AML-193 (cell line): ENCODE data around the gene HIPK4.
"Not testable (repeated sequence)": the region's sequence is repeated elsewhere in the genome, so short reads cannot be mapped to it uniquely, and the experiment has no call there.

Experiments
- DNase-seq, 2 experiments: peaks; one replicate each; lab custom pipeline; 2025; lab: John Stamatoyannopoulos, UW

Gene HIPK4

DNA sequence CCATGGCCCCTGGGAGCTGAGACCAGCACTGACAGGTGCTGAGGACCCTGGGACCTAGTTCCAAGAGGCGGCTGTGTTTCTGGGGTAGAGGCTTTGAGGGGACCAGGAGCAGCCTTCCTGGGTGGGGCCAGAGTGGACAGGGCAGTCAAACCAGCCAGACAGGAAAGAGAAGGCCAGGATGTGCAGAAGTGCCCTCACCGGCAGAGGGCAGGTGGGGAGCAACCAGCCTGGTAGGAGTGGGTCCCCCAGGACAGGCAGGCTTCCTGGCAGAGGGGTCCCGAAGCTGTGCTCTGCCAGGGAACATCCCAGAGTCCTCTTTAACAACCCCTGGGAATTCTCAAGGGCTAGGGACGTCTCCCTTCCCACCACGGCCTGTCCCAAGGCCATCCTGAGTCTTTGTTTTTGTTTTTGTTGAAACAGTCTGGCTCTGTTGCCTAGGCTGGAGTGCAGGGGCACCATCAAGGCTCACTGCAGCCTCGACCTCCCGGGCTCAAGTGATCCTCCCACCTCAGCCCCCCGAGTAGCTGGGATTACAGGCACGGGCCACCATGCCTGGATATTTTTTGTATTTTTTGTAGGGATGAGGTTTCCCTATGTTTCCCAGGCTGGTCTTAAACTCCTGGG is 3.0 kb upstream of the HIPK4 start:
- no peak for DNase-seq

DNA sequence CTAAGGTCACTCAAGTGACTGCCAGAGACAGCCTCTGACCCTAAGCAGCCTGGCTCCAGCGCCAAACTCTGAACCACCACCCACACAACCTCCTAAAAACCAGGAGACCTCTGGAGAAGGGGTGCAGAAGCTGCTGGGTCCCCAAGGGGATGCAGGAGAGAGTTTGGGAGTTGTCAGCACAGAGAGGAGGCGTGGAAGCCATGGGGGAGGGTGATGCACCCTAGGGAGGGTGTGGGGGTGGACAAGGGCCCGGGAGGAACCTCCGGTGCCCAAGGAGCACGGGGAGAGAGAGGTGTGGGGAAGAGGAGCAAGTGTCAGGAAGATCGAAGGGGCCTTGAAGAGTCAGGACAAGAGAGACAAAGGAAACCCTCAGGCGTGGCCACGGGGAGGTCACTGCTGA is 2.1 kb upstream of the HIPK4 start:
- DNase-seq: no peak

DNA sequence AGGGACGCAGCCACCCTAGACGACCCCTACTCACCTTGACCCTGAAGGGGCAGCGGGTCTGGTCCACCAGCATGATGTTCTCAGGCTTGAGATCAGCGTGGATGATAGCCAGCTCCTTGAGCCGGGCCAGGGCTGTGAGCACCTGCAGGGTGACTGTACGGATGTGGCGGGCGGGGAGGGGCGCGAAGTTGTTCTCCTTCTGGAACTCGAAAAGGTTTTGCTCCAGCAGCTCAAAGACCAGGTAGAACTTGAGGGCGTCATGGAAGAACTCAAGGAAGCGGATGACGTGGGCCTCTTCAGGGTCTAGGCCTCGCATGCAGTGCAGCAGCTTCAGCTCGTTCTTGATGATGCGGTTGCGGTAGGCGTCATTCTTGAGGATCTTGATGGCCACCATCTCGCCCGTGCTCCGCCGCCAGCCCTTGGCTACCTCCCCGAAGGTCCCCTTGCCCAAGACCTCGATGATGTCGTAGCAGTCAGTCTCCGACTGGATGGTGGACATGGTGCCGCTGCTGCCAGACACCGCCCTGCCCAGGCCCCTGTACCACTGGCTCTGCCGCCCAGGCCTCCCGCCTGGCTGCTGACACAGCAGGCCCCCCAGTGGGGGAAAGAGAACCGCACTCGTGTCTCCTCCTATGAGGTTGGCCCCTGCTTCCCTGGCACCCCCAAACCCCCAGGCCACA is 437 bp downstream of the HIPK4 start:
- no peak for DNase-seq

DNA sequence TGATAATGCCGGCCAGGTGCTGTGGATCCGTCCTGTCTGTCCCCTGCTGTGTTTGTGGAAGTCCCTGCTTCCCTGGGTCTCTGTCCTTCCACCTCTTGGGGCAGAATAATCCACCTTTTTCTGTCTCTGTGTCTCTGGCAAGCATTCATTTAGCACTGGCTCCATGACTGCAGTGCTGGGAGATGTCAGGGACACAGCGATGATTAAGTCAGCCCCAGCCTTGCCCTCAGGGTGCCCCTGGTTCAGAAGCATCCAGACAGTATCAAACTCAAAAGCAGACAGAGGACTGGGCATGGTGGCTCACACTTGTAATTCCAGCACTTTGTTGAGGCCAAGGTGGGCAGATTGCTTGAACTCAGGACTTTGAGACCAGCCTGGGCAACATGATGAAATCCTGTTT is 1.5 kb downstream of the HIPK4 start:
- DNase-seq: no peak

DNA sequence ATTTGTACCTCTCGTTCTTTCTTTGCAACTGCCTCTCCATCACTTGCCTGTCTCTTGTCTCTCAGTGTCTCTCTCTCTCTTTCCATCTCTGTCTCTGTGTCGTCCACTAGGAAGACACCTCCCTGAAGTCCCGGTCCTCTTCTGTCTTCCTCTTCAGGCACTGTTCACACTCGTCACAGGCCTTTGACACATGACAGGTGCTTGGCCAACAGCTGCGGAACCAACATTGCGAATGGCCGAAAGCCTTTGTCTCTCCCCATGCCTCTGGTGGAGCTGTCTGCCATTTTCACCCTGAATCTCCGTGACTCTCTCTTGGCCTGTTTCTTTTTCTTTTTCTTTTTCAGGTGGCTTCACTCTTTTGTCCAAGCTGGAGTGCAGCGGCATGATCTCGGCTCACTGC is 2.8 kb downstream of the HIPK4 start:
- no peak for DNase-seq

DNA sequence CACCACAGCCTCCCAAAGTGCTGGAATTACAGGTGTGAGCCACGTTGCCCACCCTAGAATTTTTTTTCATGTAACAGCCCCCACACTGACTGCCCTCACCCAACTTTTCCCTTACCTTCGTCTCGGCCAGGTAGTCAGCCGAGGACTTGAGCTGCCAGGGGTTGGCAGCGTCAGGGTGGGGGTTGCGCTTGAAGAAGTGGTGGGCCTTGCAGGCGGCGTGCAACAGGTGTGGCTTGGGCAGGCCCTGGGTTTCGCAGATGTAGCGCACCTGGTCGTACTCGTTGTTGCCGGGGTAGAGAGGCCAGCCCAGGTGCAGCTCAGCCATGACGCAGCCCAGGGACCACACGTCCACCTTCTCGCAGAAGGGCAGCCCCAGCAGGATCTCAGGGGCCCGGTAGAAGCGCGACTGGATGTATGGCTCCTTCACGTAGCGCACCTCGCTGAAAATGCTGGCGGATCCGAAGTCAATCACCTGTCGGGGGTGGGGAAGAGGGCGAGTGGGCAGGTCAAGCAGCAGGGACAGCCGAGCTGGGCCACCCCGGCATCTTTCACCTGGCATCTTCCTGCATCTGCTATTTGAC is 6.2 kb downstream of the HIPK4 start:
- DNase-seq: no peak

DNA sequence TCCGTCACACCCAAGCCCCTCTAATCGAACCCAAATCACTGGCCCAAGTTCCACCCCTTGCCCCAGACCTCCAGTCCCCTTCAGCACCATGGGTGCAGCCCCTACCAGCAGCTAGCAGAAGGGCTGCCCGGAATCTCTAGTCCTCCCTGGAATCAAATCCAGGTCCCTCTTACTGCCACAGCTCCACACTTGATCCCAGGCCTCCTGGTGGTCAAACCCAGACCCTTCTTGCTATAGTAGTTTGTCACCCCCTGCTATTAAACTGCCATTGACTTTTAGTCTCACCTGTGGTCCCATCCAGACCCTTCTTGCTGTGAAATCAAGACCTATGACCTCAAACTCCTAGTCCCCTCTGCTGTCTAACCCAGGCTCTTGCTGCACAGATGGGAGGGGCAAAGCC is 8.7 kb downstream of the HIPK4 start:
- DNase-seq: no peak

DNA sequence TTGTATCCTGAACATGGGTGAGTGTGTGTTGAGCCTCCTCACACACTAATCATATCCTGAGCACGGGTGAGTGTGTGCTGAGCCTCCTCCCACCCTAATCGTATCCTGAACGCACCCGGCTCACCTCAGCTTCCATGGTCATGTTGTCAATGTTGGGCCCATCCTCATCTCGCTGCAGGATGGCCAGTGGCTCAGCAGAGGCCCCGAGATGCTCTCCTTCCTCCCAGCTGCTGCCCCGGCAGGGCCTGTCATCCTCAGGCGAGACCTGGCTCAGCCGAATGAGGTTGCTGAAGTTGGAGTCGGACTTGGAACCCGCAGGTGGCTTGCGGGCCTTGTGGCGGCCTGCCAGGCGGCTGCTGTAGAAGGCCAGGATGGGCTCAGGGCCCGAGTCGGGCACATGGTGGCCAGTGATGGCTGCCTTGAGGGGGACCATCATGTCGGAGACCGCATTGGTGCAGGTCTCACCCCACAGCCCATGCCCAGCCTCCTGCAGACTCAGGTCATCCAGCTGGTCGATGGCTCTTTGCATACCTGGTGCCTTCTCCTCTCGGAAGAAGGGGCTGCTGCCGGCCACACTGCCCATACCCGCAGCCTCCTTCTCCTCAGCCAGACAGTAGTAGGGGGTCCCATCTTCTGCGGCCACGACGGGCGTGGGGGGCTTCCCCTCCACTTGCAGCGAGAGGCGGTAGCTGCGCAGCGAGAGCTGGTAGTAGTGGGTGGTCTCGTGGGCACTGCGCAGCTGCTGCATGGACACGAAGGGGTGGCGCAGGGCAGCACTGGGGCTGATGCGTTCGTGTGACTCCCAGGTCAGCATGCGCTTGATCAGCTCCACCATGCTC is 9.6 kb downstream of the HIPK4 start:
- DNase-seq: no peak

DNA sequence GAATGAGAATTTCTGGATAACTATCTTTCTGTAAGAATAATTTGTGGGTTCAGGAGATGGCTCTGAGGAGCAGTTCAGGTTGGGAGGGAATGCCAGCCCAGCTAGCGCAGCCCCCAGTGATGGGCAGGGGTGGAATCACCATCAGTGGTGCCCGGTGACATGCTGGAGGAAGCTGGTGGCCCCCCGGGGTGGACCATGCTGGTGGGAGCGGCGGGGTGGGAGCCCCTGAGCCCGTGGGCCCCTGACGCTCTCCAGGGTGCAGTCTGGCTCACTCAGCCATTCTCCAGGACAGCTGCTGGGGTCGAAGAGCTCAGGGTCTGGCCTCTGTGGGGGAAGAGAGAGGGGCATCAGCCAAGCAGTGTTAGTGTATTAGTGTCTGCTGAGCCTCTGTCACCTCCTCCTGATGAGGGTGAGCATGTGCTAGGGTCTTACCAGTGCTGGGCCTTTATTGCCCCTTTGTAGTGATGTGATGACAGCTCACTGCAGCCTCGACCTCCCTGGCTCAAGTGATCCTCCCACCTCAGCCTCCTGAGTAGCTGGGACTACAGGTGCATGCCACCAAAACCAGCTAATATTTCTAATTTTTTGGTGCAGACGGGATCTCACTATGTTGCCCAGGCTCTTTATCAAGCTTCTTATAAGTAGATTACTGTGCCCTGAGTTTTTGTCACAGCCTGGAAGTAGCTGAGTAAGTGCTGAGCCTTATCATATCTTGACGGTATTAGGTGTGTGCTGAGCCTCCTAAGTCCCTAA is 10.4 kb downstream of the HIPK4 start:
- DNase-seq: no peak

DNA sequence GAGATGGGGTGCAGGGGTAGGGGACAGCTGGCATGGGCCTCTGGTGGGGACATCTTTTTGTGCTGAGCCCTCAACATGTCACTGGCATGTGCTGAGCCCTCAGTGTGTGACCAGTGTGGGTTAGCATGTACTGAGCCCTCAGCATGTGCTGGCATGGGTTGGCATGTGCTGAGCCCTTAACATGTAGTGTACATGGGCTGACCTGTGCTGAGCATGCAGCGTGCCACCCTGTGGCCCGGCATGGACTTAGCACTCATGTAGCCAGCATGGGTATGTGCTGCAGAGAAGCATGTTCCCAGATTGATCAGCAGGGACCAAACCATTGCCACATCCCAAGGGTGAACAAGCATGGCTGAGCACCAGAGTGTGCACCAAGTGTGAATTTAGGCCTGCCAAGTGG is 11.5 kb downstream of the HIPK4 start:
- DNase-seq: no peak

DNA sequence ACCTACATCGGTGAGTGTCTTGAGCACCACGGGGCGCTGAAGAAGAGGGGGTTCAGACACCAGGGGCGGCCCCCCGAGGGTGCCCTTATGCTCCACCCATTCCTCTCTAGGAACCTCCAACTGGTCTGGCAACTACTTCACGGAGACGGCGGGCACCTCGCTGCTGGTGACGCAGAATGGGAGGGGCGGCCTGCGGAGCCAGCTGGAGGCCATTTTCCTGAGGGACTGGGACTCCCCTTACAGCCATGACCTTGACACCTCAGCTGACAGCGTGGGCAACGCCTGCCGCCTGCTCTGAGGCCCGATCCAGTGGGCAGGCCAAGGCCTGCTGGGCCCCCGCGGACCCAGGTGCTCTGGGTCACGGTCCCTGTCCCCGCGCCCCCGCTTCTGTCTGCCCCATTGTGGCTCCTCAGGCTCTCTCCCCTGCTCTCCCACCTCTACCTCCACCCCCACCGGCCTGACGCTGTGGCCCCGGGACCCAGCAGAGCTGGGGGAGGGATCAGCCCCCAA is 12.1 kb downstream of the HIPK4 start:
- DNase-seq: no peak

DNA sequence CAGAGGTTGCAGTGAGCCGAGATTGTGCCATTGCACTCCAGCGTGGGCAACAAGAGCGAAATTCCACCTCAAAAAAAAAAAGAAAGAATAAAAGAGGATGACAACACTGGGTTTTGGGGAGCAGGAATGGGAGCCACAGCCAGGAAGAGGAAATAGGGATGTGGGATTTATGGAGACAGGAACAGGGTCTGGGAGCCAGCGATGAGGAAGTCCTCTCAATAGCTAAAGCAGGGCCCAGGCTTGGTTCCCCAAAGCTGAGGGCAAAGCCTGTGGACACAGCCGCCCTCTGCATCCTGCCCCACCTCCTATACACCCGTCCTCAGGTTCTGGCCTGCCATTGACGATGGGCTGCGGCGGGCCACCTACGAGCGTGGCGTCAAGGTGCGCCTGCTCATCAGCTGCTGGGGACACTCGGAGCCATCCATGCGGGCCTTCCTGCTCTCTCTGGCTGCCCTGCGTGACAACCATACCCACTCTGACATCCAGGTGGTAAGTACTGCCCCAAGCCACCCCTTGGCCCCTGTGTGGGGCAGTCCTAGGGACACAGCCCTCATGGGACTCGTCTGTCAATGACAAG is 13.6 kb downstream of the HIPK4 start:
- no peak for DNase-seq

DNA sequence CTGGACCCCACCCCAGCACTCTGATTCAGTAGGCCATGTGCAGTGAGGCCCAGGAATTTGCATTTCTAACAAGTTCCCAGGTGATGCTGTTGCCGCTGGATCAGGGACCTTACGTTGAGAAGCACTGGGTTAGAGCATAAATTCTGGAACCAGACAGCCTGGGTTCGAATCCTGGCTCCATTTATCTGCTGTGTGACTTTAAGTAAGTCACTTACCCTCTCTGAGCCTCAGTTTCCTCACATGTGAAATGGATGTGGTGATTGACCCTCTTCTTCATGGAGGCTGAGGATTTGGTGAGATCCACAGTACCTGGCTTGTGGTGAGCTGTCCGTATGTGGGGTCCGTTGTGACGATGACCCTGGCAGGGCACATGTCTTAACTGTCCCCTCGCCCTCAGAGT is 15.9 kb downstream of the HIPK4 start:
- DNase-seq: no peak

DNA sequence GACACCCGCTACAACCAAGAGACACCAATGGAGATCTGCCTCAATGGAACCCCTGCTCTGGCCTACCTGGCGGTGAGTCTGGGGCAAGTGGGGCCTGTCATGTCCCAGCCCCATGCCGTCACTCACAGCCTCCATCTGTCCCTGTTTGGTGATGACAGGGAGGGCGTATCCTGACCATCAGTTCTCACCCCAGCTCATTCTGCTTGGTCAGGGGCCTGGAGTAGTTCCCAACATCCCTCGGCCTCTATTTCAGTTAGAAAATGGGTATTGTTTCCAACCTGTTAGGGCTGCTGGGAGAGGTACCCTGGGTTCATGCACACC is 18.2 kb downstream of the HIPK4 start:
- no peak for DNase-seq

DNA sequence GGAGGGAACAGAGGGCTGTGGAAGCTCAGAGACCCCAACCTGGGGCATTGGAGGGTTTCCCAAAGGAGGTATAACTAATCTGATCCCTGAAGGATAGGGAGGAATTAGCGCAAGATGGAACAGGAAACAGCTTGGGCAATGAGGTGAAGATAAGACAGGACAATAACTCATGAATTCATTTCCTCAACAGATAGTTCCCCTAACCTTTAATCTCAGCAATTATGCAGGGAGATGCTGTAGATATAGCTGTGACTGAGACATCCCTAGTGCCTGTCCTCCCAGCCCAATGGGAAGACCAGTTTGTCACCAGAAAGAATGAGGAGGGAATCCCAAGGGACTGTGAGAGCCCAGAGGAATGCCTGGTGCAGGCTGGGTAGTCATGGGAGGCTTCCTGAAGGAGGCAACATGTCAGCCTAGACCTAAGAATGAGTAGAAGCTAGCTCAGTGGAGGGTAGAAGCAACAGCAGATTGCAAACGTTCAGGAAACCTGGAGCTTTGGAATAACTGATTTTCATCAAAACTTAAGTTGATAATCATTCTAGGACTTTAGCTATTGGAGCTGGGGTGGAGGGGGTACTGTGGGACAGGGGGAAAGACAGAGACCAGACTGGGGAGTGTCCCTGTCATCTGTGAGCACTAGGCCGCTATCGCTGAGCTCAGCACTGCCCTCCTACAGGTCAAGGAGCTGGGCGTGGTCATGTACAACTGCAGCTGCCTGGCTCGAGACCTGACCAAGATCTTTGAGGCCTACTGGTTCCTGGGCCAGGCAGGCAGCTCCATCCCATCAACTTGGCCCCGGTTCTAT is 18.8 kb downstream of the HIPK4 start:
- no peak for DNase-seq

DNA sequence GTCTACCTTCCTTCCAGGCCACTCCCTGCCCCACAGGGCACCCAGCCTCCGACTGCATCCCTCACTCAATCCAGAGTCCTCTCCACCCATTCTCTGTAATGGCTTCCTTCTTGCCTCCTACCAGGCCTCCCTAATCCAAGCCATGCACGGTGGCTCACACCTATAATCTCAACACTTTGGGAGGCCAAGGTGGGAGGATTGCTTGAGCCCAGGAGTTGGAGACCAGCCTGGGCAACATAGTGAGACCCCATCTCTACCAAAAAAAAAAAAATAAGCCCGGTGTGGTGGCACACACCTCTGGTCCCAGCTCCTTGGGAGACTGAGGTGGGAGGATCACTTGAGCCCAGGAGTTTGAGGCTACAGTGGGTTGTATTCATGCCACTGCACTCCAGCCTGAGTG is 19.7 kb downstream of the HIPK4 start:
- DNase-seq: not testable (repeated sequence)

DNA sequence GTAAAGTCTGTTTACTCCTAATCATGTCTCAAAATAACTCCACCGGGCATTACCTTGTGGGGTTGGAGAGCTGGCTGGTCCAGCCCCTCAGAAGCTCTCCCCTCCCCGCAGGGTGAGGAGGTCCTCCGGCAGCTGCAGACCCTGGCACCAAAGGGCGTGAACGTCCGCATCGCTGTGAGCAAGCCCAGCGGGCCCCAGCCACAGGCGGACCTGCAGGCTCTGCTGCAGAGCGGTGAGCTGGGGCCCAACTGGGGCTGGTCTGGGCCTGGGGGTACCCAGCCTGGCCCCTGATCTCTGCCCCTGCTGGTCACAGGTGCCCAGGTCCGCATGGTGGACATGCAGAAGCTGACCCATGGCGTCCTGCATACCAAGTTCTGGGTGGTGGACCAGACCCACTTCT is 20.2 kb downstream of the HIPK4 start:
- no peak for DNase-seq

DNA sequence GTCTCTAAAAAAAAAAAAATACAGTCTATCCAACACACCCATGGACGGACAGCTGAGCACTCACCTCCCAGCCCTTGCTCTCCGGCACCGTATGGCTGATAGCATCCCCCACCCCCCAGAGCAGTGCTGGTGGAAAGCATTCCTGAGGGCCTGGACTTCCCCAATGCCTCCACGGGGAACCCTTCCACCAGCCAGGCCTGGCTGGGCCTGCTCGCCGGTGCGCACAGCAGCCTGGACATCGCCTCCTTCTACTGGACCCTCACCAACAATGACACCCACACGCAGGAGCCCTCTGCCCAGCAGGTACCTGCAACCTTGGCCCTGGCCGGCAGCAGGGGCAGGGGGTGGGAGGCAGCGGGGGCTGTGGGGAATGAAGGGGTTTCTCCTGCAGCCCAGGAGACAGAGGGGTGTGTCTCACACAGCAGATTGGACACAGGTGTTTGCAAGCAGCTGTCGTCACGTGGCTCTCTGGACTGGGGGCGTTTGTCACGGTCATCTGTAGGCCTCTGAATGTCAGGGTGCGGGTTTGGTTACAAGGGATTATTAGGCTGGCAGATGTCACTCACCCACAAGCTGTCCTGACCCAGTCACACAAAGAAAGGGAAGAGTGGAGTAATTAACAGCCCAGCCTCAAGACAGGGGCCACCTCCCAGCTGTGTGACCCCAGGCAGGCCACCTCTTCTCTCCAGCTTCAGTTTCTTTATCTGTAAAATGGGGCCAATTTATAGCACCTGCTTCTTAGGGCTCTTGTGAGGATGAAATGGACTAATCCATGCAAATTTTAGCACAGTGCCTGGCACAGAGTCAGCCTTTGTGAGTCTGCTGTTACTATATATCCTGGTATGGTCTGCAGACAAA is 22.2 kb downstream of the HIPK4 start:
- DNase-seq: no peak

DNA sequence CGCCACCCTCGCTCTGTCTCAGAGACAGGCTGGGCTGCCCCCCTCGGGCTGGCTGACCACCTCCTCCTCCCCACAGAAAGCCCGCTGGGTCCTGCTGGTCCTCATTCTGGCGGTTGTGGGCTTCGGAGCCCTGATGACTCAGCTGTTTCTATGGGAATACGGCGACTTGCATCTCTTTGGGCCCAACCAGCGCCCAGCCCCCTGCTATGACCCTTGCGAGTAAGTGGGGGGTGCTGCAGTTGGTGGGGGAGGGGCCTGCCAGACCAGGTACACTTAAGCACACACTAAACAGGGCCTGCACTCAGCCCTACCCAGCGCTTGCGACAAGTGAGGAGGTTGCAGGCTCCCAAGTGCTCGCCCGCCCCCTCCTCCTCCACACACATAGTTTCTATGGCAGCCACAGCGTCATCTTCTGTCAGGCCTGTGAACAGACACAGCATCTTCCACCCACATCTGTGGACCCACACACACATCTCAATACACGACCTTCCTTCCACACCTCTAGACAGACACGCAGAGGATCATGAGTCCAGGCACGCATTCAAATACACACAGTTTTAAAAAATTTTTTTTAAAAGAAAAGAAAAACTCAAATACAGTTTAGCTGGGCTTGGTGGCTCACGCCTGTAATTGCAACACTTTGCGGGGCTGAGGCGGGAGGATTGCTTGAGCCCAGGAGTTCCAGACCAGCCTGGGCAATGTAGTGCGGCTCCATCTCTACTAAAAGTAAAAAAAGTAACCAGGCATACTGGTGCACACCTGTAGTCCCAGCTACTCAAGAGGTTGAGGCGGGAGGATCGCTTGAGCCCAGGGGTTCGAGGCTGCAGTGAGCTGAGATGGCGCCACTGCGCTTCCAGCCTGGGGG is 23.1 kb downstream of the HIPK4 start:
- no peak for DNase-seq
